ENCODE measurements around the gene TFDP1.

TFDP1 gene

GRCh38 chr13:113646376-113646775 lies 61.8 kb downstream of the TFDP1 start:
- DNase-seq (ENCODE audit: low read depth) = no peak
- no peak overlapping the region for H3K4me3 ChIP-seq (ENCODE audit: low read length)
- no peak for TF ChIP-seq CTCF (conservative IDR thresholded peaks at IDR 0.05; ENCODE audit: low read depth, low read length)

GRCh38 chr13:113646921-113647340 lies 62.4 kb downstream of the TFDP1 start:
- no peak for TF ChIP-seq CTCF (conservative IDR thresholded peaks at IDR 0.05; ENCODE audit: low read depth, low read length)
- no peak overlapping the region for H3K4me3 ChIP-seq (ENCODE audit: low read length)
- DNase-seq (ENCODE audit: low read depth) = no peak

- peak; percentile 44 for DNase-seq (ENCODE audit: low read depth)
- H3K4me3 ChIP-seq (ENCODE audit: low read length) = no peak overlapping the region
- TF ChIP-seq CTCF (conservative IDR thresholded peaks at IDR 0.05; ENCODE audit: low read depth, low read length) = no peak
Observed at GRCh38 chr13:113647351-113648215, 63.0 kb downstream of the TFDP1 start.

- no peak overlapping the region for H3K4me3 ChIP-seq (ENCODE audit: low read length)
- DNase-seq (ENCODE audit: low read depth) = no peak
- no peak for TF ChIP-seq CTCF (conservative IDR thresholded peaks at IDR 0.05; ENCODE audit: low read depth, low read length)
Observed at GRCh38 chr13:113648216-113648610, 63.7 kb downstream of the TFDP1 start.

GRCh38 chr13:113649212-113649611 lies 64.7 kb downstream of the TFDP1 start:
- no peak for DNase-seq (ENCODE audit: low read depth)
- no peak for TF ChIP-seq CTCF (conservative IDR thresholded peaks at IDR 0.05; ENCODE audit: low read depth, low read length)
- no peak overlapping the region for H3K4me3 ChIP-seq (ENCODE audit: low read length)

GRCh38 chr13:113650275-113650674 lies 65.7 kb downstream of the TFDP1 start:
- no peak for TF ChIP-seq CTCF (conservative IDR thresholded peaks at IDR 0.05; ENCODE audit: low read depth, low read length)
- DNase-seq (ENCODE audit: low read depth) = no peak
- H3K4me3 ChIP-seq (ENCODE audit: low read length) = no peak overlapping the region

GRCh38 chr13:113650731-113651148 lies 66.2 kb downstream of the TFDP1 start:
- no peak for DNase-seq (ENCODE audit: low read depth)
- TF ChIP-seq CTCF (conservative IDR thresholded peaks at IDR 0.05; ENCODE audit: low read depth, low read length) = no peak
- H3K4me3 ChIP-seq (ENCODE audit: low read length) = no peak overlapping the region

Data from retinal pigment epithelial cell (primary cell).